ENCODE measurements around the gene GPX2.

GPX2 gene

GRCh38 chr14:64912261-64912660 is 30.3 kb downstream of the GPX2 start:
- no peak for DNase-seq (ENCODE audit: low read depth)

- DNase-seq (ENCODE audit: low read depth): no peak
Observed at GRCh38 chr14:64910847-64911495, 31.6 kb downstream of the GPX2 start.

GRCh38 chr14:64906022-64906421 is 36.5 kb downstream of the GPX2 start:
- no peak for DNase-seq (ENCODE audit: low read depth)

- DNase-seq (ENCODE audit: low read depth): no peak
Observed at GRCh38 chr14:64899958-64900357, 42.6 kb downstream of the GPX2 start.

- no peak for DNase-seq (ENCODE audit: low read depth)
Observed at GRCh38 chr14:64891839-64892375, 50.6 kb downstream of the GPX2 start.

- DNase-seq (ENCODE audit: low read depth): no peak
Observed at GRCh38 chr14:64891173-64891838, 51.2 kb downstream of the GPX2 start.

- no peak for DNase-seq (ENCODE audit: low read depth)
Observed at GRCh38 chr14:64889352-64889751, 53.2 kb downstream of the GPX2 start.
